Measurements from ENCODE around the gene TBCEL. TPM values are rescaled to one million over a fixed set of nuclear protein-coding genes. Genes with fewer than 3 reads are reported as not detected.

The TBCEL gene
- polyA plus RNA-seq, 1 donor (not counting 4 experiments of a cell fraction or from before 2014, with no cell fraction given) = 15.1 TPM

DNA sequence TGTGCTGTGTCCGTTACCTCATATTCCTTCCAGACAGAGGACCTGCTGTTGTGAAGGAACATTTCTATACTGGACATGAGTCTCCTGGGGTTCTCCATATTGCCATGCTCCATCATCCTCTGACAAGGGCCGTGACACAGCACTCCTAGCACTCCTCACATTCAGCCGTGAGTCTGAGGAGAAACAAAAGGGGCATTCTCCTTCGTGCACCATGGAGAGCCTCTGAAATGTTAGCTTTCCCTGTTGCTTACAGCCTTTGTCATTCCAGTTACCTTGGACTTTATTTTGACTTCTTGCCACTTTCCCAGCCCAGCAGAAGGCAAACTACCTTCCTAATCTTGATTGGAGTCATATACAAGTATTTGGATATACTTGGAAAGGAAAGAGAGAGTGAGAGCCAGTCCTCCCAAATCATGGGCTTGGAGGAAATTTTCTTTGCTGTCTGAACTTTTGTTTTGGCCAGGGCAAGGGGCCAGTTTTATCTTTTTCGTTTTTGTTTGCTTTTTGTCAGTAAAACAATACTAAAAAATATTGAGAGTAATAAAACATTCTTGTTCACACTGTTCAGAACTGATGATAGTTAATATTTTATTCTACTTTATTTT is 48.0 kb downstream of the TBCEL start:
- no peak overlapping the region for H2AFZ ChIP-seq (ENCODE audit: control insufficient read depth, low read length)
- FAIRE-seq = no peak
- dilution Hi-C loops (cut with MboI; ENCODE audit: extremely low pct_ligation_motif_present, low sequenced_read_pairs) = no loop called here

DNA sequence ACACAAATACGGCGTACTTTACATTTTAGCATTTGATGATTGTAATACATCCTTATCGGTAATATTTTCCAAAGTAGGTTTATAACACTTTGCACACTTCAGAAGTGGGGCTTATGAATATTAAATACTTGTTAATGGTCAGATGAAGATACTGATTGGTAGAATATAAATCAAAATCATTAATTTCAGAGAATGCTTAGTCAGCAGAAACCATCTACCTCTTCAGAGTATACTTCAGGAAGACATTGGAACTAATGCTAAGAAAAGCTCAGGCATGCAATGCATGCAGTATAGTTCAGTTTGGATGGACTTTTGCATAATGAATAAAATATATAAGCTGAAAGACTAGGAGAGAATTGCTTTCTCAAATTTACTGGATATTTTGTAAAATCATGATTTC is 57.4 kb downstream of the TBCEL start:
- TF ChIP-seq EZH2 (IDR thresholded peaks at IDR 0.05; ENCODE audit: low read length) = no peak
- TF ChIP-seq, protein P1, sequence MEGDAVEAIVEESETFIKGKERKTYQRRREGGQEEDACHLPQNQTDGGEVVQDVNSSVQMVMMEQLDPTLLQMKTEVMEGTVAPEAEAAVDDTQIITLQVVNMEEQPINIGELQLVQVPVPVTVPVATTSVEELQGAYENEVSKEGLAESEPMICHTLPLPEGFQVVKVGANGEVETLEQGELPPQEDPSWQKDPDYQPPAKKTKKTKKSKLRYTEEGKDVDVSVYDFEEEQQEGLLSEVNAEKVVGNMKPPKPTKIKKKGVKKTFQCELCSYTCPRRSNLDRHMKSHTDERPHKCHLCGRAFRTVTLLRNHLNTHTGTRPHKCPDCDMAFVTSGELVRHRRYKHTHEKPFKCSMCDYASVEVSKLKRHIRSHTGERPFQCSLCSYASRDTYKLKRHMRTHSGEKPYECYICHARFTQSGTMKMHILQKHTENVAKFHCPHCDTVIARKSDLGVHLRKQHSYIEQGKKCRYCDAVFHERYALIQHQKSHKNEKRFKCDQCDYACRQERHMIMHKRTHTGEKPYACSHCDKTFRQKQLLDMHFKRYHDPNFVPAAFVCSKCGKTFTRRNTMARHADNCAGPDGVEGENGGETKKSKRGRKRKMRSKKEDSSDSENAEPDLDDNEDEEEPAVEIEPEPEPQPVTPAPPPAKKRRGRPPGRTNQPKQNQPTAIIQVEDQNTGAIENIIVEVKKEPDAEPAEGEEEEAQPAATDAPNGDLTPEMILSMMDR (optimal IDR thresholded peaks at IDR 0.05 in 1 of 3, IDR thresholded peaks at IDR 0.05 in 1 of 3, conservative IDR thresholded peaks at IDR 0.05 in 1 of 3; ENCODE audit: extremely low read depth in 1 of 3, insufficient read depth in 2 of 3, low read length in 3 of 3) = no peak
- H3K4me1 ChIP-seq (ENCODE audit: control insufficient read depth, extremely low read depth, insufficient read depth, low read length) = no peaks in the 10 kb centered on the region
- no peaks in the 10 kb centered on the region for H3K9me1 ChIP-seq (ENCODE audit: control insufficient read depth, extremely low read depth, insufficient read depth, low read length)
- peaks cover 3 to 4% of the 10 kb centered on the region in 2 experiments for H3K36me3 ChIP-seq (ENCODE audit: control insufficient read depth in 2 of 2, extremely low read depth in 1 of 2, insufficient read depth in 2 of 2, low read length in 2 of 2)
- no peaks in the 10 kb centered on the region for H3K79me2 ChIP-seq (ENCODE audit: control insufficient read depth, insufficient read depth, low read length)
- H3K27ac ChIP-seq (ENCODE audit: control insufficient read depth, insufficient read depth, low read length) = no peak overlapping the region
- no peak overlapping the region for H3K4me2 ChIP-seq (ENCODE audit: control insufficient read depth, extremely low read depth, insufficient read depth, low read depth, low read length)
- H2AFZ ChIP-seq (ENCODE audit: control insufficient read depth, low read length) = no peak overlapping the region
- FAIRE-seq (no peak), DNase-seq (ENCODE audit: low read depth, low spot score) (no peak)
- no peaks in the 10 kb centered on the region for H3K9me3 ChIP-seq (ENCODE audit: control insufficient read depth, low read depth, low read length)
- no peak overlapping the region for H3K9ac ChIP-seq (ENCODE audit: control insufficient read depth, extremely low read depth, insufficient read depth, low read length)
- no peak overlapping the region for H3K4me3 ChIP-seq (ENCODE audit: control insufficient read depth in 2 of 3, extremely low read depth in 1 of 3, insufficient read depth in 2 of 3, low read depth in 1 of 3, low read length in 3 of 3)
- no peaks in the 10 kb centered on the region for H3K27me3 ChIP-seq (ENCODE audit: control insufficient read depth, extremely low read depth, insufficient read depth, low read length)
- no peaks in the 10 kb centered on the region for H4K20me1 ChIP-seq (ENCODE audit: control insufficient read depth, extremely low read depth, insufficient read depth, low read length)
- dilution Hi-C loops (cut with MboI; ENCODE audit: extremely low pct_ligation_motif_present, low sequenced_read_pairs) = no loop called here

More for the DNA sequence above, 48.0 kb downstream of the TBCEL start:
- no peak for DNase-seq (ENCODE audit: low read depth, low spot score)
- Histone ChIP-seq H3K4me2 (ENCODE audit: control insufficient read depth, extremely low read depth, insufficient read depth, low read depth, low read length) (no peak overlapping the region), H3K9ac (ENCODE audit: control insufficient read depth, extremely low read depth, insufficient read depth, low read length) (no peak overlapping the region), H3K27me3 (ENCODE audit: control insufficient read depth, extremely low read depth, insufficient read depth, low read length) (no peaks in the 10 kb centered on the region), H3K36me3 (ENCODE audit: control insufficient read depth in 2 of 2, extremely low read depth in 1 of 2, insufficient read depth in 2 of 2, low read length in 2 of 2) (peaks cover 4 to 6% of the 10 kb centered on the region in 2 experiments), H3K79me2 (ENCODE audit: control insufficient read depth, insufficient read depth, low read length) (no peaks in the 10 kb centered on the region), H3K9me3 (ENCODE audit: control insufficient read depth, low read depth, low read length) (no peaks in the 10 kb centered on the region), H3K27ac (ENCODE audit: control insufficient read depth, insufficient read depth, low read length) (no peak overlapping the region), H3K4me3 (ENCODE audit: control insufficient read depth in 2 of 3, extremely low read depth in 1 of 3, insufficient read depth in 2 of 3, low read depth in 1 of 3, low read length in 3 of 3) (no peak overlapping the region), H3K9me1 (ENCODE audit: control insufficient read depth, extremely low read depth, insufficient read depth, low read length) (no peaks in the 10 kb centered on the region), H3K4me1 (ENCODE audit: control insufficient read depth, extremely low read depth, insufficient read depth, low read length) (no peaks in the 10 kb centered on the region), H4K20me1 (ENCODE audit: control insufficient read depth, extremely low read depth, insufficient read depth, low read length) (no peaks in the 10 kb centered on the region)
- no peak for TF ChIP-seq EZH2 (IDR thresholded peaks at IDR 0.05; ENCODE audit: low read length)
- TF ChIP-seq, protein P1 (optimal IDR thresholded peaks at IDR 0.05 in 1 of 3, IDR thresholded peaks at IDR 0.05 in 1 of 3, conservative IDR thresholded peaks at IDR 0.05 in 1 of 3; ENCODE audit: extremely low read depth in 1 of 3, insufficient read depth in 2 of 3, low read length in 3 of 3) = no peak

All from keratinocyte (primary cell).